HG03342 (cell line): ENCODE measurements around the gene C1orf35.

Experiments used
- ATAC-seq: cut with Tn5 transposase; IDR thresholded peaks from one replicate; pipeline ENCODE4 v1.9.1; 2021; ENCODE audit warnings: mild to moderate bottlenecking, moderate library complexity; ENCODE audit not compliant: unreplicated experiment

Gene C1orf35

GRCh38 chr1:228102791-228103620, at the start of gene C1orf35:
TSS of gene C1orf35 (minus strand) at chr1:228103325. CDS start at chr1:228103227, 98 bp downstream.
- ATAC-seq = peak; percentile 65

GRCh38 chr1:228152918-228153258, 49.8 kb upstream of the C1orf35 start:
- ATAC-seq = no peak

GRCh38 chr1:228152097-228152917, 49.2 kb upstream of the C1orf35 start:
- ATAC-seq = no peak

- ATAC-seq = no peak
These were observed 48.2 kb upstream of the C1orf35 start for GRCh38 chr1:228151180-228151925.

- ATAC-seq = no peak
These were observed 47.5 kb upstream of the C1orf35 start for GRCh38 chr1:228150461-228151179.

GRCh38 chr1:228150120-228150460, 47.0 kb upstream of the C1orf35 start:
- ATAC-seq = no peak

DNA sequence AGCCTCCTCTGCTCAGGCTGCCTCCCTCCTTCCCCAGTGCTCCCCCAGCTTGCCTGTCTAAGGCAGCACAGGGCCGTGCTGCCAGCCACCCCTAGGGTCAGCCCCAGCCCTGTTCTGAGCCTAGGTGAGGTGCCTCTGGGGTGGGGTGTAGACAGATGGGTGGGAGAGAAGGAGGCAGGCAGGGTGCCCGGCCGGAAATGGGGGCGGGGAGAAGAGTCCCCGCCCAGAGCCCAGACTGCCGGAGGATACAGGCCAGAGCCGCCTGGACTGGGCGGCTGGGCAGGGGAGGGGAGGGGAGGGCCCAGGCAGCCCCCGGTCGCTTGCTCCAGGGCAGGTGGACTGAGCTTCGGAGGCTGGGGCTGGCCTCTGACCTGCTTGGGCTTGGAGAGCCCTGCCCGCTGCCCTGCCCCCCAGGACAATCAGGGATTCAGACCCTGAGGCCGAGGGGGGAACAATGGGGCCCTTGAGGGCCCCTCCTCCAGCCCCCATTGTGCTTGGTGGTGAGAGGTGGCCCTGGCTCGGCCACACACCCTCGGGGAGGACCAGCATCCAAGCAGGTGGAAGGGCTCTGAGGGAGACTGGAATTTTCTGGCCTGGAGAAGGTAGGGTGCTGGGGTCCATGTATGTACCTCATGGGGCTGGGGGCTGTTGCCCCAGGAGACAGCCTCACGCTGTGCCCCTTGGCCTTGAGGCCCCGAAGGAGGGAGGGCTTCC, 46.4 kb upstream of the C1orf35 start, which contains the start of gene GJC2:
TSS of gene GJC2 (plus strand) at position 525 of the 714 bp plus-strand sequence. CDS start 7,829 bp downstream, outside the sequence.
- ATAC-seq = no peak

- ATAC-seq = no peak
These were observed 45.8 kb upstream of the C1orf35 start for GRCh38 chr1:228148935-228149405.

GRCh38 chr1:228148196-228148861, 45.2 kb upstream of the C1orf35 start:
- ATAC-seq = no peak

- no peak for ATAC-seq
These were observed 44.6 kb upstream of the C1orf35 start for GRCh38 chr1:228147768-228148167.

- ATAC-seq = no peak
These were observed 44.1 kb upstream of the C1orf35 start for GRCh38 chr1:228147151-228147693.

- ATAC-seq = no peak
These were observed 43.5 kb upstream of the C1orf35 start for GRCh38 chr1:228146417-228147150.

DNA sequence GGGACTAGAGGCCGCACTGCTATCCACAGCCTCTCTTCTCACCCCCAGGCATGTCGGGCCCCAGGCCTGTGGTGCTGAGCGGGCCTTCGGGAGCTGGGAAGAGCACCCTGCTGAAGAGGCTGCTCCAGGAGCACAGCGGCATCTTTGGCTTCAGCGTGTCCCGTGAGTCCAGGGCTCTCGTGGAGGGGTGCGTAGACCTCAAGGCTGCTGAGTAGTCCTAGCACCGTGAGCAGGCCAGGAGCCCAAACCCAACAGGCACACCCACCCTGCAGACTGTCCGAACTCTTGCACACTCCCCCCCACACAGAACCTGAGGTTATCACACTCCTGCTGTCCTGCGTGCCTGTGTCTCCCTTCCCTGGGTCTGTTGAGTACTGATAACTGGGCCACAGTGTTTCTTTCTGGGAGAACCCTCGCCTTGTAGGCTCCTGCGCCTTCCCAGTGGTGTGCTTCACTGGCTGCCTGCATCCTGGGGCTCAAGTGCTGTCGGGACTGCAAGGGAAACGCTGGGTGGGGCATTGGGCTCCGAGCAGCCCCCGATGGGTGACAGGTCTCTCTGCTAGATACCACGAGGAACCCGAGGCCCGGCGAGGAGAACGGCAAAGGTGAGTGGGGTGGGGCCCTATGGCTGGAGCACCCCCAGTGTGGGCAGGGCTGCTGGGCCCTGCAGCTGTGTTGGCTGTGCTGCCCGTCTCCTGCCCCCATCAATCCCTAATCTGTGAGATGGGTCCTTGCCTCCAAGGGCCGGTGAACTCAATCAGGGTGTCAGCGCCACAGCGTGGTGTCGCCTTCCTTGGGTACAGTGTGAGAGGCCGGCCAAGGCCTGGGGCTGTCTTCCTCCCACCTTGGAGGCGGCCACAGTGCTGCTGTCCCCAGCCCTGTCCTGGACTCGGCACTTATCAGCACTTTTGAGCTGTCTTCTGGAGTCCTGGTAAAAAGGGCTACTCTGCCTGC, 42.6 kb upstream of the C1orf35 start:
- ATAC-seq = no peak

GRCh38 chr1:228144993-228145343, 41.8 kb upstream of the C1orf35 start:
- ATAC-seq = no peak

- ATAC-seq = no peak
These were observed 41.3 kb upstream of the C1orf35 start for GRCh38 chr1:228144193-228144992.

DNA sequence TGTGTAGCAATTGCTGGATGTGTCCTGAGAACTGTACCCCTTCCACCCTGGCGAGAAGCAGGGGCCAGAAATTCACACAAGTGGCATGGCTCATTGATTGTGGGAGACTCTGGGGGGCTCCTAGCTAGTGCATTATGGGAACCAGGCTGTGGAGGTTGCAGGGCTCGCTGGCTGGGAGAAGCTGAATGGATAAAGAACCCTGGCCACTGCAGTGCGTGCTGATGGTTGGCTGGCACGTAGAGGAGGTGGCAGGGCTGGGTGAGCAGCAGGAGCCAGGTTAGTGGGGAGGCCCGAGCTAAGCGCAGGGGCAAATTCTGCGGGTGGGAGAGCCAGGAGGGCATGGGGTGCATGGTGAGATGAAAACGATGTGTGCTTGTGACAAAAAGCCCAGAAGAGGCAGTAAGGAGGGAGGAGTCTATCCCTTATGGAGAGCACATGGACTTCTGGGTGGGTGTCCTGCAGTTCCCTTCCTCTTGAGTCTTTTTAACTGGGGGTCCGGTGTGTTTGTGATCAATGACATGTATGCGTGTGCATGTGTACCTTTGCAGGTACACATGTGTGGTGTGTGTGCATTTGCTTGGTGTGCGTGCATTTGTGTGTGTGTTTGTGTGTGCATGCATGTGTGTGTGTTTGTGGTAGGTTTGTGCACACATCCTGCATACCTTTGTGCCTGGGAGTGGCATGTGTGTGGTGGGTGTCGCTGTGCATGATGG, 40.5 kb upstream of the C1orf35 start:
- no peak for ATAC-seq
